GM23248 (cell line): Measurements from ENCODE around the gene PCMT1.

Experiments used
- EZH2 ChIP-seq: fragments of 200-600 bp; sonication (generic); IDR thresholded peaks from 2 replicates; pipeline ENCODE4 v1.6.1; 2018; ENCODE audit warnings: antibody characterized with exemption, mild to moderate bottlenecking; ENCODE audit not compliant: insufficient read depth, poor library complexity, severe bottlenecking
- EZH2phosphoT487 ChIP-seq: fragments of 200-600 bp; sonication (generic); IDR thresholded peaks from 2 replicates; pipeline ENCODE4 v1.6.1; 2018; ENCODE audit warnings: antibody characterized with exemption, moderate library complexity, mild to moderate bottlenecking, low read depth; ENCODE audit not compliant: insufficient read depth

DNA sequence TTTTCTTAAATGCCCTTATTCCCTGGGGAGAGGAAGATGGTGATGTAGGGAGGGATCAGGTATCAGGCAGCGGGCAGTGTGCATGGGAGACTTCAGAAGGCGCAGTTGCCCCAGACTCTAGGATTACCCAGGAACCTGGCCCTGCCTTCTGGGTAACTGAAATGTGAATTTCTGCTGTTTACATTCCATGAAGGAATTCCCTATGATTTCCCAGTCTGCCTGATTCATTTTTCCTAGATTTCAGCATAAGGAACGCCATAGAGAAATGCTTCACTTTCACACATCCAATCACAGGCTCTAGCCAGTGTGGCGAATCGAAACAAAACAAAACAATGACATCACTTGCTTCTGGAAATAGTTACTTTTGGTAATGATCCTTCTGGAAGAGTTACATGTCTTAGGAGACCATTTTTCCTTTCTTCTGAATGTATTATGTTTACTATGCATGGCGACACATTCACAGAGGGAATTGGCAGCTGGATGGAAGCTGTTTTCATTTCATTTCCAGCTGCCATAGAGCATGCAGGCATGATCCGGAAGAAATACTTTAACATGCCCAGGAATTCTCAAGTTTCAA, 81.3 kb downstream of the PCMT1 start:
- TF ChIP-seq EZH2phosphoT487: no peak
- TF ChIP-seq EZH2: no peak
